ENCODE measurements around the gene JMJD8. TPM values are rescaled to one million over a fixed set of nuclear protein-coding genes. Genes with fewer than 3 reads are reported as not detected.

JMJD8 gene
- total RNA-seq, 2 experiments from 2014 or later, result 48.7 to 82.3 TPM

GRCh38 chr16:722835-723633 lies 38.9 kb upstream of the JMJD8 start:
- H2AFZ ChIP-seq (ENCODE audit: low read length), result no peak overlapping the region
- H3K4me1 ChIP-seq (ENCODE audit: insufficient read depth, low read length, poor library complexity, severe bottlenecking), result peaks cover 63% of the 10 kb centered on the region
- intact Hi-C loops (cut with micrococcal nuclease; ENCODE audit: unreplicated experiment), result loop anchor here (5.0 kb wide), 1 partner anchor 41 kb away; the partner anchor contains the start of genes JMJD8 and STUB1
- no peaks in the 10 kb centered on the region for H3K79me2 ChIP-seq (ENCODE audit: insufficient read depth, low read depth, low read length)
- CTCF ChIA-PET (ENCODE audit: unreplicated experiment), result no interaction called here
- no peak for TF ChIP-seq EZH2phosphoT487 (IDR thresholded peaks at IDR 0.05; ENCODE audit: borderline replicate concordance, low read depth, low read length)
- TF ChIP-seq CTCF (conservative IDR thresholded peaks at IDR 0.05; ENCODE audit: low read length), result no peak
- no peak for DNase-seq (ENCODE audit: low spot score)
- H3K4me3 ChIP-seq (ENCODE audit: low read depth, low read length, poor library complexity, severe bottlenecking), result no peak overlapping the region
- H3K27ac ChIP-seq (ENCODE audit: low read depth, low read length, poor library complexity, severe bottlenecking), result no peak overlapping the region
- no peaks in the 10 kb centered on the region for H3K9me2 ChIP-seq (ENCODE audit: insufficient read depth, low read length)
- no peaks in the 10 kb centered on the region for H3K9me3 ChIP-seq (ENCODE audit: low read length)
- POLR2A ChIA-PET, result no interaction called here
- BruUV-seq (replicated peaks), result no TSS peak
- H3K4me2 ChIP-seq (ENCODE audit: low read length), result peak overlapping the region; percentile 88
- H3K36me3 ChIP-seq (ENCODE audit: insufficient read depth, low read length), result 0 out of 2 replicates have a peak, but pooled peaks cover 10% of the 10 kb centered on the region
- H4K20me1 ChIP-seq (ENCODE audit: insufficient read depth, low read length), result no peaks in the 10 kb centered on the region

- H2AFZ ChIP-seq (ENCODE audit: low read length), result no peak overlapping the region
Measured at GRCh38 chr16:721765-722540, 37.8 kb upstream of the JMJD8 start.

More at GRCh38 chr16:721765-722540, 37.8 kb upstream of the JMJD8 start:
- H3K4me3 ChIP-seq (ENCODE audit: low read depth, low read length, poor library complexity, severe bottlenecking), result peak overlapping the region; percentile 95
- peak overlapping the region; percentile 93 for H3K27ac ChIP-seq (ENCODE audit: low read depth, low read length, poor library complexity, severe bottlenecking)
- H3K4me2 ChIP-seq (ENCODE audit: low read length), result peak overlapping the region; percentile 88
- no peak for TF ChIP-seq CTCF (conservative IDR thresholded peaks at IDR 0.05; ENCODE audit: low read length)
- no peak for TF ChIP-seq EZH2phosphoT487 (IDR thresholded peaks at IDR 0.05; ENCODE audit: borderline replicate concordance, low read depth, low read length)
- CTCF ChIA-PET (ENCODE audit: unreplicated experiment), result interaction anchor here (0.7 kb wide), 1 partner anchor 15 kb away, joined by 3 read pairs; no protein-coding TSS in a partner anchor
- no peak for DNase-seq (ENCODE audit: low spot score)
- H3K4me1 ChIP-seq (ENCODE audit: insufficient read depth, low read length, poor library complexity, severe bottlenecking), result peaks cover 63% of the 10 kb centered on the region
- POLR2A ChIA-PET, result interaction anchor here (0.8 to 3.2 kb wide), 4 partner anchors 8 to 66 kb away, joined by 4 to 26 read pairs (median 6); partner anchors contain the start of genes CHTF18 and RPUSD1
- 0 out of 2 replicates have a peak, but pooled peaks cover 10% of the 10 kb centered on the region for H3K36me3 ChIP-seq (ENCODE audit: insufficient read depth, low read length)
- no peaks in the 10 kb centered on the region for H3K9me3 ChIP-seq (ENCODE audit: low read length)
- H3K9me2 ChIP-seq (ENCODE audit: insufficient read depth, low read length), result no peaks in the 10 kb centered on the region
- intact Hi-C loops (cut with micrococcal nuclease; ENCODE audit: unreplicated experiment), result loop anchor here (2.0 to 5.0 kb wide), 2 partner anchors 17 to 40 kb away; partner anchors contain the start of genes JMJD8 and STUB1
- no peaks in the 10 kb centered on the region for H4K20me1 ChIP-seq (ENCODE audit: insufficient read depth, low read length)
- BruUV-seq (replicated peaks), result TSS peak; percentile 77
- no peaks in the 10 kb centered on the region for H3K79me2 ChIP-seq (ENCODE audit: insufficient read depth, low read depth, low read length)
